Measurements from ENCODE around the gene RUBCN.
A peak's percentile ranks its signal among the peaks of the same experiment; 100 is the strongest.

Gene RUBCN

DNA sequence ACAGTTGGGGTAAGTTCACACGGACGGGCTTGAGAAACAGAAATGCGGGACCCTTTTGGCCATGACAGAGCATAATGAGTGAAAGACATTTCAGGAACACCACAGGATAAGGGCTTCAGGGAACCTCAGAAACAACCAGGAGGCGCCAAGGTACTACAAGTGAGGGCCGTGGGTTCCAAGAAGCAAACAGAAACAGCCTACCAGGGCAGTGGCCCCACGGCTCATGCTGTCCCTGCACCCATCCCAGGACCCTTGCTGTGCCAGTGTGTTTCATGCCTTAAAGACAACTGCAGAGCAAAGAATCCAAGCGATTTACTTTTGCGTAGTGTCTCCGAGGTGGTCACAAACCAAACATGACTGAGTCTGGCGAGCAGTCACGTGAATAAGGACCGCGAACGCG lies 54.0 kb downstream of the RUBCN start:
- in situ Hi-C loops (cut with HindIII; ENCODE audit: low pct_ligation_motif_present, low sequenced_read_pairs): no loop called here
- peaks cover 20% of the 10 kb centered on the region for H3K36me3 ChIP-seq (replicated peaks)

DNA sequence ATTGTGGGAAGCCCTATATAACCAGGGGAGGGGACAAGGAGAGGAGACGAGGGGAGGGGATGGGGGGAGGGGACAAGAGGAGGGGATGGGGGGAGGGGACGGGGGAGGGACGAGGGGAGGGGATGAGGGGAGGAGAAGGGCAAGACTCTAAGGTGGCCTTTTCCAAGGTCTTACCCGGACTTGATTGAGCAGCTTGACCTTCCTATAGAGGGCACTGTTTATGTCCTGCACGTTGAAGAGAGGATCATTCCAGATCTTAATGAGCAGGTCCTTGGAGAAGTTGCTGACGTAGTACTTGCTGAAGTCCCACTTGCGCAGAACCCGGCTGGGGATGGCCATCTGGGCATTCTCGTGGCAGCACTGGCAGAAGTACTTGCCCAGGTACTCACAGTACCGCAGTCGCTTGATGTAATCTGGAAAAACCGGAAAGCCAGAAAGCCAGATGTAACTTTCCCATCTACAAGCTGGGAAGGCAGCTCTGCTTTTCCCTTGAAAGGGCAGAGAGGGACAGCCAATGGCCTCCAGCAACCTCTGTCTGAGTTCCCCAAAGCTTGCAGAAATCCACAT lies 55.7 kb downstream of the RUBCN start:
- Histone ChIP-seq H3K27me3 (replicated peaks) (no peaks in the 10 kb centered on the region), H3K4me3 (ENCODE audit: low read depth, low read length) (no peak overlapping the region), H3K36me3 (replicated peaks) (peaks cover 24% of the 10 kb centered on the region), H3K27ac (no peak overlapping the region)
- TF ChIP-seq, protein P1, sequence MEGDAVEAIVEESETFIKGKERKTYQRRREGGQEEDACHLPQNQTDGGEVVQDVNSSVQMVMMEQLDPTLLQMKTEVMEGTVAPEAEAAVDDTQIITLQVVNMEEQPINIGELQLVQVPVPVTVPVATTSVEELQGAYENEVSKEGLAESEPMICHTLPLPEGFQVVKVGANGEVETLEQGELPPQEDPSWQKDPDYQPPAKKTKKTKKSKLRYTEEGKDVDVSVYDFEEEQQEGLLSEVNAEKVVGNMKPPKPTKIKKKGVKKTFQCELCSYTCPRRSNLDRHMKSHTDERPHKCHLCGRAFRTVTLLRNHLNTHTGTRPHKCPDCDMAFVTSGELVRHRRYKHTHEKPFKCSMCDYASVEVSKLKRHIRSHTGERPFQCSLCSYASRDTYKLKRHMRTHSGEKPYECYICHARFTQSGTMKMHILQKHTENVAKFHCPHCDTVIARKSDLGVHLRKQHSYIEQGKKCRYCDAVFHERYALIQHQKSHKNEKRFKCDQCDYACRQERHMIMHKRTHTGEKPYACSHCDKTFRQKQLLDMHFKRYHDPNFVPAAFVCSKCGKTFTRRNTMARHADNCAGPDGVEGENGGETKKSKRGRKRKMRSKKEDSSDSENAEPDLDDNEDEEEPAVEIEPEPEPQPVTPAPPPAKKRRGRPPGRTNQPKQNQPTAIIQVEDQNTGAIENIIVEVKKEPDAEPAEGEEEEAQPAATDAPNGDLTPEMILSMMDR (IDR thresholded peaks at IDR 0.05; ENCODE audit: low read depth, low read length, missing control alignments): no peak
- no peak for DNase-seq
- in situ Hi-C loops (cut with HindIII; ENCODE audit: low pct_ligation_motif_present, low sequenced_read_pairs): no loop called here

More for the DNA sequence above, 54.0 kb downstream of the RUBCN start:
- TF ChIP-seq, protein P1 (IDR thresholded peaks at IDR 0.05; ENCODE audit: low read depth, low read length, missing control alignments): peak; percentile 14
- no peak overlapping the region for H3K27ac ChIP-seq
- no peaks in the 10 kb centered on the region for H3K27me3 ChIP-seq (replicated peaks)
- no peak for DNase-seq
- no peak overlapping the region for H3K4me3 ChIP-seq (ENCODE audit: low read depth, low read length)

DNA sequence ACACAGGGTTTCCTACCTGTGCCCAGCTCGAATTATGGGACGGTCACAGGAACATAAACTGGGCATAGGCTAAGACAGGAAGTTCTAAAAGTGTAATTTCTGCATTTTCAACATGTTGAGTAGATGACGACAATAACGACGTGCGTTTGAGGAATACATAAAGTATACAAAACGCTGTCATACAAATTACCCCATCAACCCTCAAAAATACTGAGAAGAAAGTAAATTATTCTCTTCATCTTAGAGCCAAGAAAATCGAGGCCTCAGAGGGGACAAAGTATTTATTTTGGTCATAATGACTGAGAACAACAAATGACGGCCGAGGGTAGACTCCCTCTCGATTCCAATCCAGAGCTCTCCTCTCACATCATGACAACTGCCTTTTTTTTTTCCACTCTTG lies 60.8 kb downstream of the RUBCN start:
- peaks cover 22% of the 10 kb centered on the region for H3K36me3 ChIP-seq (replicated peaks)
- H3K27me3 ChIP-seq (replicated peaks): no peaks in the 10 kb centered on the region
- DNase-seq: no peak
- no peak overlapping the region for H3K27ac ChIP-seq
- TF ChIP-seq, protein P1 (IDR thresholded peaks at IDR 0.05; ENCODE audit: low read depth, low read length, missing control alignments): no peak
- no peak overlapping the region for H3K4me3 ChIP-seq (ENCODE audit: low read depth, low read length)
- in situ Hi-C loops (cut with HindIII; ENCODE audit: low pct_ligation_motif_present, low sequenced_read_pairs): no loop called here

DNA sequence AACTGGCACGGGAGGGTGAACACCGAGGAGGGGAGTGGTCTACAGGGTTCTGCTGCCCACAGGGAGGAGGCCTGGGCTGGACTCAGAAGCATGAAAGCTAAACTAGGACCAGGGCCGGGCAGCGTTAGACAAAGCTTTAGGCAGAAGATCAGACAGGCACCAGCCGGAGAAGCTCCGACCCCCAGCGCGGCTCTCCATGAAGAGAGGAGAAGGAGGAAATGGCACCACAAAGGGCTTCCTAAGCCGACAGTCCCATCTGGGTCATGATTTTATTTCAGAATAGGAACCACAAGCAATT lies 61.2 kb downstream of the RUBCN start:
- DNase-seq: no peak
- H3K36me3 ChIP-seq (replicated peaks): peaks cover 22% of the 10 kb centered on the region
- in situ Hi-C loops (cut with HindIII; ENCODE audit: low pct_ligation_motif_present, low sequenced_read_pairs): no loop called here
- TF ChIP-seq, protein P1 (IDR thresholded peaks at IDR 0.05; ENCODE audit: low read depth, low read length, missing control alignments): no peak
- no peak overlapping the region for H3K4me3 ChIP-seq (ENCODE audit: low read depth, low read length)
- no peaks in the 10 kb centered on the region for H3K27me3 ChIP-seq (replicated peaks)
- H3K27ac ChIP-seq: no peak overlapping the region

DNA sequence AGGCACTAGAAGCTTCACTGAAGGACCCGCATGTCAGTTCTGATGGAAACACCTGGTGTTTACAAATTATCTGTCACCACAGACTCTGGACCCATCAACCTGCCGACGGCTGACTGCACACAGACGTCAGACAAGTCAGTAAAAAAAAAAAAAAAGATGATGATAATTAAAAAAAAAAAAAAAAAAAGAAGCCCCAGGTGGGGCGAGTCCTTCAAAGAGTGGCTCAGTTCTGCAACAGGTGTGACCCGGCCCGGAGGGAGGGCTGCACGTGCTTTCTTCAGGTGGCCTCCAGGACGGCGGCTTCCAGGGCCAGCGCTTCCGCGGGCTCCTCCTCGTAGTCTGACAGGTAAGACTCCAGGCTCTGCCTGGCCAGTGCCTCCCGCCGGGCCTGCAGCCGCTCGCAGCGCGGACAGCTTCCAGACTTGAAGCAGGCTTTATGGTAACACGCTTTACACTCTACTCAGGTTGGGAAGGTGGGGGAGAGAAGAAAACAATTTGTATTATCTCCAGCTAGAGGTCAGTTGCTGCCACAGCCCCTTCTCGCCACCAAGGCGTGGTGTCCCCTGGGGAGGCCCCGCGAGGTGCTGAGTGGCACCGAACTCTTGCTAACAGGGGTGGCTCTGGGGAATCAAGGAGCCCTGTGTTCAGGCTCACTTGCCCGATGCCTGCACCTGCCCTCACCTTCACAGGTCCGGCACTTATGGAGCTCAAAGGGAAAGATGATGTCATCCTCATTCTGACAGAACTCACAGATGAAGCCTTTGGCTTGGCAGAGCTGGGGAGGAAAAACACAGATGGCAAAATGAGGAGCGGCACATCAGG lies 61.8 kb downstream of the RUBCN start:
- Histone ChIP-seq H3K27me3 (replicated peaks) (no peaks in the 10 kb centered on the region), H3K36me3 (replicated peaks) (peaks cover 22% of the 10 kb centered on the region), H3K4me3 (ENCODE audit: low read depth, low read length) (no peak overlapping the region), H3K27ac (no peak overlapping the region)
- TF ChIP-seq, protein P1 (IDR thresholded peaks at IDR 0.05; ENCODE audit: low read depth, low read length, missing control alignments): no peak
- in situ Hi-C loops (cut with HindIII; ENCODE audit: low pct_ligation_motif_present, low sequenced_read_pairs): no loop called here
- DNase-seq: no peak

Measured in brain microvascular endothelial cell (primary cell).